HFFc6 (cell line): ENCODE results near the gene FOXJ3. TPM values are rescaled to one million over a fixed set of nuclear protein-coding genes. Genes with fewer than 3 reads are reported as not detected.

Experiments used
- DNase-seq: peaks from one replicate; pipeline ENCODE4 v3.0.0-alpha.2; 2018
- H3K27ac Mint-ChIP-seq: 2 replicates; pipeline ENCODE4 v1.8.0; 2020; ENCODE audit warnings: mild to moderate bottlenecking, mixed read lengths
- H3K27me3 Mint-ChIP-seq: 2 replicates; pipeline ENCODE4 v1.8.0; 2021; ENCODE audit warnings: mild to moderate bottlenecking, moderate library complexity, mixed read lengths; ENCODE audit not compliant: insufficient read depth
- H3K36me3 Mint-ChIP-seq: 2 replicates; pipeline ENCODE4 v1.8.0; 2021; ENCODE audit warnings: low read depth, mixed read lengths
- H3K4me1 Mint-ChIP-seq: 2 replicates; pipeline ENCODE4 v1.8.0; 2020; ENCODE audit warnings: low read depth, mixed read lengths
- H3K4me3 Mint-ChIP-seq: 2 replicates; pipeline ENCODE4 v1.8.0; 2020; ENCODE audit warnings: mild to moderate bottlenecking, moderate library complexity, mixed read lengths
- H3K9me3 Mint-ChIP-seq: 2 replicates; pipeline ENCODE4 v1.8.0; 2020; ENCODE audit warnings: mild to moderate bottlenecking, mixed read lengths
- total RNA-seq, 6 experiments: library from RNA; stranded (reverse); fragmentation: NEBNext Ultra II Directional; extraction: Animal tissue kit (Norgen Biotek cat#: 25700); gene quantifications; 2 replicates in 1 of 6; 3 replicates in 5 of 6; pipeline ENCODE4 v1.2.3, GENCODE V29; 2021
- TF ChIP-seq, protein P1 (sequence below): fragments of 200-600 bp; sonication (generic); IDR thresholded peaks from 2 replicates; pipeline ENCODE4 v1.5.0; 2021; ENCODE audit warnings: antibody characterized with exemption, mild to moderate bottlenecking

The FOXJ3 gene
- total RNA-seq, 6 experiments from 2014 or later: 24.5 to 31.3 (median 28.9) TPM

DNA sequence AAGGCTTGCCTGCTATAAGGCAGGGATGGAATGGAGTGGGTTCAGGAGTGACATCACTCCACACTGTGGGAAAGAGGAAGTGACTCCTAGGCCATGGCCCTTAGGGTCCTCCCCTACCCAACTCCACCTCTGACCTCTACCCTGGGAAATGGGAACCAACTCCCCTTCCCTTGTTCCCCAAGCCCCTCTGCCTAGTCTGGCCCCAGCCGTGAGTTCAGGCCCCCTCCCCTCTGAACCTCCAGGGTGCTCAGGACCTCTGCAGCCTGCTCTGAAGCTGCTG is 166.7 kb downstream of the FOXJ3 start:
- H3K9me3 Mint-ChIP-seq: peaks cover 5% of the 10 kb centered on the region; the same call in 1 of the 2 replicates
- no peak overlapping the region for H3K4me3 Mint-ChIP-seq
- peaks cover 19% of the 10 kb centered on the region for H3K4me1 Mint-ChIP-seq
- no peak overlapping the region for H3K27ac Mint-ChIP-seq
- no peak for DNase-seq
- TF ChIP-seq, protein P1, sequence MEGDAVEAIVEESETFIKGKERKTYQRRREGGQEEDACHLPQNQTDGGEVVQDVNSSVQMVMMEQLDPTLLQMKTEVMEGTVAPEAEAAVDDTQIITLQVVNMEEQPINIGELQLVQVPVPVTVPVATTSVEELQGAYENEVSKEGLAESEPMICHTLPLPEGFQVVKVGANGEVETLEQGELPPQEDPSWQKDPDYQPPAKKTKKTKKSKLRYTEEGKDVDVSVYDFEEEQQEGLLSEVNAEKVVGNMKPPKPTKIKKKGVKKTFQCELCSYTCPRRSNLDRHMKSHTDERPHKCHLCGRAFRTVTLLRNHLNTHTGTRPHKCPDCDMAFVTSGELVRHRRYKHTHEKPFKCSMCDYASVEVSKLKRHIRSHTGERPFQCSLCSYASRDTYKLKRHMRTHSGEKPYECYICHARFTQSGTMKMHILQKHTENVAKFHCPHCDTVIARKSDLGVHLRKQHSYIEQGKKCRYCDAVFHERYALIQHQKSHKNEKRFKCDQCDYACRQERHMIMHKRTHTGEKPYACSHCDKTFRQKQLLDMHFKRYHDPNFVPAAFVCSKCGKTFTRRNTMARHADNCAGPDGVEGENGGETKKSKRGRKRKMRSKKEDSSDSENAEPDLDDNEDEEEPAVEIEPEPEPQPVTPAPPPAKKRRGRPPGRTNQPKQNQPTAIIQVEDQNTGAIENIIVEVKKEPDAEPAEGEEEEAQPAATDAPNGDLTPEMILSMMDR: no peak
- no peaks in the 10 kb centered on the region for H3K36me3 Mint-ChIP-seq
- peaks cover 20% of the 10 kb centered on the region for H3K27me3 Mint-ChIP-seq

DNA sequence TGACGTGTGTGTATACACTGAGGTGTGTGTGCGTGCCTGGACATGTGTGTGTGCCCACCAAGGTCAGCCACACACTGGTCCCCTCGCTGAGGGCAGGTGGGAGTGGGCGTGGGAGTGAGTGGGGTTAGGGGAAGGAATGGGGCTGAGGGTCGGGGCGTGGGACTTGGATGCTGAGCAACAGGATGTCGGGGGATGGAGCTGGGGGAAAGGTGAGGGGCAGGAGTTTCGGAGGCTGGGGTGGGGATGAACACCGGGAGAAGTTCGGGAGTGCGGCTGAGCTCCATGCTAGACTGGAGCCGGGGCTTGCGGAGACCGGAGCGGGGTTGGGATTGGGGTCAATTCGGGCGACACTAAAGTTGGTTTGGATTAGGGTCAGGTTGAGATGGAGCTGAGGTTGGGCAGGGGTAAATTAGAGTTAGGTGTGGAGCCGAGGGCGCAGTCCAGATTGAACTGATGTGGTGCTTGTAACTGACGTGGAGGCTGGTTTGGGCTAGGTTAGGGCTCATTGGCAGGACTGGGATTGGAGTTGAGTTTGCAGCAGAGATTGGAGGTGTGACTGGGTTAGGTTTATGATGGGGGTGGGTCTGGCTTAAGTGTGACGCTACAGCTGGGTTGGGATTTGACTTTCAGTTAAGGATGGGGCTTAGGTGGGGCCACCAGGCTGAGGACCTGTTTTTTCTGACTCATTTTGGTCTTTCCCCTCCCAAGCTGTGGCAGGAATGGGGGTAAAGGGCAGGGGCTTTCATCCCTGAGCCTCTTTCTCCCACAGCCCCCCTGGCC is 167.2 kb downstream of the FOXJ3 start:
- peaks cover 19% of the 10 kb centered on the region for H3K4me1 Mint-ChIP-seq
- H3K27ac Mint-ChIP-seq: no peak overlapping the region
- TF ChIP-seq, protein P1: no peak
- no peak overlapping the region for H3K4me3 Mint-ChIP-seq
- H3K27me3 Mint-ChIP-seq: peaks cover 22% of the 10 kb centered on the region
- no peak for DNase-seq
- H3K9me3 Mint-ChIP-seq: peaks cover 5% of the 10 kb centered on the region; the same call in 1 of the 2 replicates
- no peaks in the 10 kb centered on the region for H3K36me3 Mint-ChIP-seq

DNA sequence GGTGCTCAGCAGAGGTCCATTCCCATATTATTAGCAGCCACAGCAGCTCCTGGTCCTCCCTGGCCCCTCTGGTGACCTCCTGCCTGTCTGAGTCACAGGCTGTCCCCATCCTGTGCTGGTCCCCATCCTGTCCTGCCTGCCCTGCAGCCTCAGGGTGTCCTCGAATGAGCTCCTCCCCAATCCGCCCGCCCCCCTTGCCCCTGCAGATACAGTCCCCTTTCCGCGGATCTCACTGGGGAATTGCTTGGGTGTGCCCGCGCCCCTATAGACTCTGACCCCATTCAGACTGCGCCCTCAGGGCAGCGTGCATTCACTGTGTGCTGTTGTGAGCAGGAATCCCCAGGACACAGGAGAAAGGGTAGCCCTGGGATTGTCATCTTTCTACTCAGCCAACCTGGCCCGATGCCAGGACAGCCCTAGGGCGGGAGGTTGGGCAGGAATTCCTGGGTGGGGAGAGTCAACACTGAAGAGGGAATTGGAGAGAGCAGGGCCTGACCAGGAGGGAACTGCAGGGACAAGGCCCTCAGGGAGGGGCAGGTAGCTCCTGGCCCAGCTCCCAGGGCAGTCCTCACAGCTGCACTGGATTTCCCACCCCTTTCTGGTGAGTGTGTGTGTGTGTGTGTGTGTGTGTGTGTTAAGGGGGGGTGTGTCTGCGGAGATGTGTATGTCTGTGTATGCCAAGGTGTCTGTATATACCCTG is 169.4 kb downstream of the FOXJ3 start:
- DNase-seq: peak; percentile 79
- TF ChIP-seq, protein P1: no peak
- H3K27me3 Mint-ChIP-seq: peaks cover 33% of the 10 kb centered on the region
- H3K36me3 Mint-ChIP-seq: peaks cover 9% of the 10 kb centered on the region
- no peak overlapping the region for H3K4me3 Mint-ChIP-seq
- H3K4me1 Mint-ChIP-seq: peaks cover 13% of the 10 kb centered on the region
- no peak overlapping the region for H3K27ac Mint-ChIP-seq
- peaks cover 16% of the 10 kb centered on the region for H3K9me3 Mint-ChIP-seq

DNA sequence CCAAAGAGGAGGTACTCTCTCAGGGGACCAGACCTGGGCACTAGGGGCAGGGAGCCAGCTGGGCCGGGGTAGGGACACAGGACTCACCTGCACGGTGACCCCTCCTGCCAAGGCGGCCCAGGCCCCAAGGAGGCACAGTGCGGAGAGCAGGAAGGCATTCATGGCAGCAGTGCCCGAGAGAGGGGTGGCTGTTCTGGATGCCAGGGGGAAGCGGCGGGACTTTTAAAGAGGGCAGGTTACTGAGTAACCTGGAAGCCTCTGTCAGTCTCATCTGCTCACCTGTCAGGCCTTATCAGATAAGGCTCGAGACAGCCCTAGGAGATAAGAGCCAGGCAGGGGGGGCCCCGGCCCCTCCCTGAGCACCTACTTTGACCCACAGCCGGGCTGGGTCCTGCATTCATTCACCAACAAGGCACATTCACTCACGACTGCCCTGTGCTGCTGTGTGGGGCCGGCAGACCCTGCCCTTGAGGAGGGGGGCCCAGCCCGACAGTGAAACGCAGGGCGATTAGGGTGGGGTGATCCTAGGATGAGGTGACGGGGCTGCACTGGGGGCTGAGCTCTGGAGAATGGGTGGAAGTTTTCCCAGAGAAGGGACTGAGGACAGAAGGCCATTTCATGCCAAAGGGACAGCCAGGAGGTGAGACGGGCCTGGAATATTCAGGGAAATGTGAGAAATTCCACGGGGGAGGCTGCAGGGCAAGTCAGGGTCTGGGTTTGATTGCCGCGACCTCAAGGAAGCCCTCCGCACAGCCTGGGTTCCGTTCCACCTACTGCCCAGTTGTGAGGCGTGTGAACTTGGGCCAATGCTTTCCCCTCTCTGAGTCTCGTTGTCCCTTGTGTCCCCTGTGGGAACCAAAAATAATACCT is 170.2 kb downstream of the FOXJ3 start, which contains the start of gene GUCA2A:
Gene GUCA2A (minus strand): TSS at position 195 of the 870 bp plus-strand sequence. CDS start 33 bp downstream, at position 162.
- Mint-ChIP-seq H3K36me3 (peaks cover 11% of the 10 kb centered on the region), H3K27ac (no peak within 1 kb of the TSS), H3K4me3 (no peak within 1 kb of the TSS), H3K9me3 (peaks cover 20% of the 10 kb centered on the region), H3K27me3 (peaks cover 34% of the 10 kb centered on the region), H3K4me1 (peaks cover 13% of the 10 kb centered on the region)
- DNase-seq: no peak
- TF ChIP-seq, protein P1: no peak
